Sigmoid colon (tissue), 4 donors: Measurements from ENCODE around the gene TADA2A.
A peak's percentile ranks its signal among the peaks of the same experiment; 100 is the strongest.

Source experiments
- EP300 ChIP-seq, 4 donors: sonication (generic); formaldehyde crosslinking; IDR thresholded peaks; one replicate each; pipeline ENCODE4 v1.6.1; 2017; ENCODE audit warnings: antibody characterized with exemption in 4 of 4
- POLR2A ChIP-seq, 2 donors: fragments of 450-650 bp; IDR thresholded peaks; one replicate each; pipeline ENCODE4 v1.6.1; 2016; ENCODE audit warnings: antibody characterized with exemption in 2 of 2, mild to moderate bottlenecking in 2 of 2, moderate library complexity in 2 of 2
- POLR2AphosphoS5 ChIP-seq, 4 donors: sonication (generic); formaldehyde crosslinking; IDR thresholded peaks; one replicate each; pipeline ENCODE4 v1.6.1; 2017; ENCODE audit warnings: antibody characterized with exemption in 4 of 4
- TF ChIP-seq, protein P1 (sequence below), 4 experiments: fragments of 450-650 bp in 3 of 4; fragments of 200-600 bp in 1 of 4; IDR thresholded peaks; one replicate each; pipeline ENCODE4 v1.5.1; 2016 to 2019; ENCODE audit warnings: antibody characterized with exemption in 4 of 4, mild to moderate bottlenecking in 3 of 4, moderate library complexity in 2 of 4

- TF ChIP-seq, protein P1, sequence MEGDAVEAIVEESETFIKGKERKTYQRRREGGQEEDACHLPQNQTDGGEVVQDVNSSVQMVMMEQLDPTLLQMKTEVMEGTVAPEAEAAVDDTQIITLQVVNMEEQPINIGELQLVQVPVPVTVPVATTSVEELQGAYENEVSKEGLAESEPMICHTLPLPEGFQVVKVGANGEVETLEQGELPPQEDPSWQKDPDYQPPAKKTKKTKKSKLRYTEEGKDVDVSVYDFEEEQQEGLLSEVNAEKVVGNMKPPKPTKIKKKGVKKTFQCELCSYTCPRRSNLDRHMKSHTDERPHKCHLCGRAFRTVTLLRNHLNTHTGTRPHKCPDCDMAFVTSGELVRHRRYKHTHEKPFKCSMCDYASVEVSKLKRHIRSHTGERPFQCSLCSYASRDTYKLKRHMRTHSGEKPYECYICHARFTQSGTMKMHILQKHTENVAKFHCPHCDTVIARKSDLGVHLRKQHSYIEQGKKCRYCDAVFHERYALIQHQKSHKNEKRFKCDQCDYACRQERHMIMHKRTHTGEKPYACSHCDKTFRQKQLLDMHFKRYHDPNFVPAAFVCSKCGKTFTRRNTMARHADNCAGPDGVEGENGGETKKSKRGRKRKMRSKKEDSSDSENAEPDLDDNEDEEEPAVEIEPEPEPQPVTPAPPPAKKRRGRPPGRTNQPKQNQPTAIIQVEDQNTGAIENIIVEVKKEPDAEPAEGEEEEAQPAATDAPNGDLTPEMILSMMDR (IDR thresholded peaks at IDR 0.05): peak in 2 of 4 experiments; percentile 9 to 15
- peak; percentile 46 to 52 for TF ChIP-seq POLR2A (IDR thresholded peaks at IDR 0.05)
- TF ChIP-seq POLR2AphosphoS5 (IDR thresholded peaks at IDR 0.05): peak; percentile 56 to 83 (median 72)
- no peak for TF ChIP-seq EP300 (IDR thresholded peaks at IDR 0.05)
Observed at GRCh38 chr17:37406635-37407461, at the start of gene TADA2A, which contains the start of gene ACACA.
